K562 (cell line): ENCODE data around the gene KIF26A. TPM values are rescaled to one million over a fixed set of nuclear protein-coding genes. Genes with fewer than 3 reads are reported as not detected.

Experiments
- ATAC-seq: fragments of 200-7000 bp; cut with Tn5 transposase; 3 replicates; pipeline ENCODE4 v1.9.1; 2020; ENCODE audit warnings: moderate library complexity
- BruUV-seq: library from RNA; stranded (reverse); fragments of 400-500 nt; replicated peaks from 2 replicates; lab custom pipeline; 2021; lab: Mats Ljungman, UMichigan
- CTCF ChIA-PET: fragments of 300-600 bp; formaldehyde crosslinking; extraction: SDS; loops from one replicate; lab custom pipeline; 2021; ENCODE audit warnings: low intra/inter-chr PET ratio; lab: Yijun Ruan, JAX
- POLR2A ChIA-PET: fragments of 300-600, 350-650 bp; sonication (Branson Sonifier 250); formaldehyde crosslinking; extraction: SDS; loops from one replicate; lab custom pipeline; 2021; ENCODE audit warnings: antibody characterized with exemption, inconsistent platforms; lab: Yijun Ruan, JAX
- DNase-seq, 4 experiments: peaks; one replicate each; pipeline versions ENCODE4 v3.0.0 to v3.0.0-alpha.2; 2011 to 2018; ENCODE audit warnings: low spot score in 3 of 4, mixed read lengths in 3 of 4; ENCODE audit errors: extremely low read depth in 1 of 4
- FAIRE-seq: peaks from 2 replicates; lab custom pipeline; 2011; peaks lifted over from hg19 to GRCh38; lab: Jason Lieb, UNC
- H2AFZ ChIP-seq: 2 replicates; pipeline ENCODE4 v1.6.0; 2011; ENCODE audit warnings: low read depth, low read length, control low read depth, inconsistent platforms
- H3K27ac ChIP-seq: fragments of 200-600 bp; 3 replicates; pipeline ENCODE4 v1.8.0; 2011; ENCODE audit warnings: low read depth, mild to moderate bottlenecking, control low read depth, inconsistent platforms, low read length, moderate library complexity, mixed read lengths; ENCODE audit errors: extremely low read depth
- H3K27me3 ChIP-seq, 2 experiments: fragments of 300-600 bp in 1 of 2; 2 replicates in 1 of 2; 3 replicates in 1 of 2; pipeline versions ENCODE4 v1.6.0 to v1.8.0; 2011; ENCODE audit warnings: inconsistent platforms in 2 of 2, low read length in 2 of 2, mild to moderate bottlenecking in 1 of 2, mixed read lengths in 1 of 2, moderate library complexity in 1 of 2; ENCODE audit not compliant: control insufficient read depth in 2 of 2, insufficient read depth in 2 of 2
- H3K36me3 ChIP-seq: fragments of 300-600 bp; 3 replicates; pipeline ENCODE4 v1.8.0; 2011; ENCODE audit warnings: mild to moderate bottlenecking, low read length, inconsistent platforms; ENCODE audit not compliant: control insufficient read depth, insufficient read depth
- H3K4me1 ChIP-seq, 2 experiments: fragments of 200-600 bp in 1 of 2; replicated peaks in 1 of 2; 2 replicates in 1 of 2; 3 replicates in 1 of 2; pipeline versions ENCODE4 v1.5.1 to v1.8.0; 2011; ENCODE audit warnings: inconsistent platforms in 2 of 2, low read length in 2 of 2, mild to moderate bottlenecking in 1 of 2, mixed read lengths in 1 of 2, moderate library complexity in 1 of 2; ENCODE audit not compliant: control insufficient read depth in 2 of 2, insufficient read depth in 2 of 2
- H3K4me2 ChIP-seq: 2 replicates; pipeline ENCODE4 v1.6.1; 2011; ENCODE audit warnings: low read length, control low read depth, inconsistent platforms, mixed read lengths; ENCODE audit not compliant: insufficient read depth
- H3K4me3 ChIP-seq: fragments of 200-600 bp; sonication (generic), shearing (Covaris generic); 2 replicates; pipeline ENCODE4 v1.5.1; 2016; ENCODE audit warnings: control low read depth, inconsistent platforms
- H3K79me2 ChIP-seq: fragments of 200-600 bp; 3 replicates; pipeline ENCODE4 v1.8.0; 2011; ENCODE audit warnings: low read length, inconsistent platforms; ENCODE audit not compliant: control insufficient read depth, insufficient read depth
- H3K9ac ChIP-seq, 2 experiments: 2 replicates each; pipeline versions ENCODE4 v1.6.0 to v1.6.1; 2011; ENCODE audit warnings: low read depth in 2 of 2, low read length in 2 of 2, control low read depth in 1 of 2, inconsistent platforms in 1 of 2, mild to moderate bottlenecking in 1 of 2, mixed read lengths in 1 of 2; ENCODE audit not compliant: insufficient read depth in 1 of 2
- H3K9me1 ChIP-seq: one replicate; pipeline ENCODE4 v1.6.0; 2011; ENCODE audit warnings: inconsistent platforms, mild to moderate bottlenecking, low read length, moderate library complexity; ENCODE audit not compliant: control insufficient read depth, insufficient read depth
- H3K9me3 ChIP-seq: replicated peaks from 2 replicates; pipeline ENCODE4 v1.5.1; 2011; ENCODE audit warnings: low read depth, low read length, inconsistent platforms; ENCODE audit not compliant: control insufficient read depth, insufficient read depth
- H4K20me1 ChIP-seq: replicated peaks from 2 replicates; pipeline ENCODE4 v1.6.1; 2011; ENCODE audit warnings: low read length, inconsistent platforms, mixed read lengths; ENCODE audit not compliant: control insufficient read depth, insufficient read depth
- BRD9 ChIP-seq: fragments of 450-650 bp; IDR thresholded peaks from 2 replicates; pipeline ENCODE4 v1.6.1; 2018; ENCODE audit warnings: low read depth; ENCODE audit not compliant: partially characterized antibody
- CLOCK ChIP-seq: fragments of 250-450 bp; sonication (Bioruptor Pico); IDR thresholded peaks from 2 replicates; pipeline ENCODE4 v1.4.0; 2020; ENCODE audit warnings: mild to moderate bottlenecking, moderate library complexity, borderline replicate concordance
- DEAF1 ChIP-seq: fragments of 450-650 bp; formaldehyde crosslinking; IDR thresholded peaks from 2 replicates; pipeline ENCODE4 v1.4.0; 2020; ENCODE audit warnings: mild to moderate bottlenecking, moderate library complexity
- HNRNPL ChIP-seq: fragments of 200-400 bp; formaldehyde crosslinking; IDR thresholded peaks from 2 replicates; pipeline ENCODE4 v1.6.1; 2017; ENCODE audit warnings: low read depth, mild to moderate bottlenecking, low read length
- ID3 ChIP-seq, 2 experiments: fragments of 250-450 bp in 1 of 2; fragments of 450-650 bp in 1 of 2; sonication (Bioruptor Pico) in 1 of 2; IDR thresholded peaks; 2 replicates each; pipeline versions ENCODE4 v1.6.1 to v1.8.0; 2016 to 2021; ENCODE audit warnings: mild to moderate bottlenecking in 2 of 2, moderate library complexity in 2 of 2, missing compliant biosample characterization in 1 of 2, missing genetic modification characterization in 1 of 2
- IRF2 ChIP-seq: sonication (generic); formaldehyde crosslinking; IDR thresholded peaks from 2 replicates; pipeline ENCODE4 v1.8.1; 2022; ENCODE audit warnings: mild to moderate bottlenecking, missing genetic modification reagents
- MLLT1 ChIP-seq, 2 experiments: fragments of 450-650 bp; IDR thresholded peaks; 2 replicates each; pipeline ENCODE4 v1.6.1; 2016
- PPARD ChIP-seq: fragments of 250-450 bp; sonication (Bioruptor Pico); IDR thresholded peaks from 2 replicates; pipeline ENCODE4 v1.8.0; 2022; ENCODE audit warnings: inconsistent platforms, mild to moderate bottlenecking, moderate library complexity
- RBFOX2 ChIP-seq: fragments of 200-400 bp; formaldehyde crosslinking; IDR thresholded peaks from 2 replicates; pipeline ENCODE4 v1.6.1; 2017; ENCODE audit warnings: low read depth, mild to moderate bottlenecking, low read length, moderate library complexity
- SRSF9 ChIP-seq: fragments of 200-400 bp; formaldehyde crosslinking; IDR thresholded peaks from 2 replicates; pipeline ENCODE4 v1.6.1; 2017; ENCODE audit warnings: low read depth, low read length, borderline replicate concordance
- STAT5B ChIP-seq: fragments of 250-450 bp; sonication (Bioruptor Pico); IDR thresholded peaks from 2 replicates; pipeline ENCODE4 v1.8.0; 2021; ENCODE audit warnings: mild to moderate bottlenecking, inconsistent platforms
- ZNF239 ChIP-seq: fragments of 250-450 bp; sonication (Bioruptor Pico); IDR thresholded peaks from 2 replicates; pipeline ENCODE4 v1.4.0; 2020; ENCODE audit warnings: mild to moderate bottlenecking
- ZNF263 ChIP-seq: sonication (generic); formaldehyde crosslinking; IDR thresholded peaks from 2 replicates; pipeline ENCODE4 v1.8.0; 2022; ENCODE audit warnings: mild to moderate bottlenecking, missing genetic modification reagents, borderline replicate concordance
- WGBS: fragments of 100-300 bp; shearing (Covaris generic); methylation state at CpG from one replicate; pipeline ENCODE4 v1.1.6; 2016; ENCODE audit warnings: low coverage, mixed read lengths; ENCODE audit not compliant: insufficient coverage; ENCODE audit errors: missing lambda C conversion rate; 5-methylcytosine and 5-hydroxymethylcytosine counted together
- in situ Hi-C: fragments of 300-500 bp; cut with MboI; formaldehyde crosslinking; loops from 4 replicates; pipeline ENCODE4 v1.15.0; 2018; ENCODE audit warnings: inconsistent platforms, mixed read lengths
- intact Hi-C: fragments of 100-400 bp; cut with micrococcal nuclease; formaldehyde crosslinking; loops from 2 replicates; pipeline ENCODE4 v1.14.2; 2022
- polyA plus RNA-seq, 8 experiments: library from polyadenylated mRNA; depleted of rRNA in 4 of 8; stranded (reverse) in 5 of 8; unstranded in 3 of 8; fragments of >200 nt; fragmentation: Nextera tagmentation in 2 of 8; fragmentation: Illumina TruSeq in 1 of 8; extraction: Ambion mirVana in 2 of 8; extraction: Trizol in 1 of 8; gene quantifications; 2 replicates each; pipeline versions ENCODE4 v1.2.1 to v1.2.3, GENCODE V29; 2011 to 2014; ENCODE audit warnings: inconsistent platforms in 1 of 8, missing spikeins in 1 of 8
- total RNA-seq, 7 experiments: library from RNA; depleted of rRNA in 6 of 7; stranded (reverse); fragments of >200 nt in 6 of 7; fragmentation: Illumina TruSeq in 2 of 7; extraction: Trizol in 2 of 7; gene quantifications; 2 replicates each; pipeline versions ENCODE4 v1.2.1 to v1.2.3, GENCODE V29; 2011 to 2021; ENCODE audit warnings: low replicate concordance in 1 of 7

The KIF26A gene
- total and polyA plus RNA-seq, 9 of the 15 experiments (the other 6 are each of a cell fraction or from before 2014, with no cell fraction given), result 0.04 TPM; not detected in 8

- no peak for TF ChIP-seq STAT5B (CRISPR knock-in tag)
Measured at GRCh38 chr14:104116756-104117340, 21.5 kb upstream of the KIF26A start (continued).

GRCh38 chr14:104117341-104118005, 20.9 kb upstream of the KIF26A start:
- in situ Hi-C loops (no loop called here), intact Hi-C loops (no loop called here)
- CTCF ChIA-PET, result no interaction called here
- H3K9ac ChIP-seq, result no peak overlapping the region
- H2AFZ ChIP-seq, result no peak overlapping the region
- FAIRE-seq, result no peak
- POLR2A ChIA-PET, result no interaction called here
- H3K4me3 ChIP-seq, result no peak overlapping the region
- H3K9me3 ChIP-seq, result no peaks in the 10 kb centered on the region
- no peak overlapping the region for H3K27ac ChIP-seq
- no peaks in the 10 kb centered on the region for H3K27me3 ChIP-seq
- BruUV-seq, result no TSS peak
- DNase-seq, result no peak
- ATAC-seq, result no peak
- no peaks in the 10 kb centered on the region for H3K36me3 ChIP-seq
- no peaks in the 10 kb centered on the region for H3K9me1 ChIP-seq
- no peaks in the 10 kb centered on the region for H3K79me2 ChIP-seq
- 40% methylated on average over 23 of the region's 71 CpGs for WGBS
- H3K4me1 ChIP-seq, result no peaks in the 10 kb centered on the region; a peak in 1 of 5 replicates
- H3K4me2 ChIP-seq, result no peak overlapping the region
- no peaks in the 10 kb centered on the region for H4K20me1 ChIP-seq
- no peak for TF ChIP-seq SRSF9
- TF ChIP-seq ID3 (CRISPR knock-in tag; IDR thresholded peaks at IDR 0.05), result no peak
- no peak for TF ChIP-seq ID3 (tag; IDR thresholded peaks at IDR 0.05)
- no peak for TF ChIP-seq DEAF1
- TF ChIP-seq BRD9, result no peak
- no peak for TF ChIP-seq MLLT1 (IDR thresholded peaks at IDR 0.05)
- TF ChIP-seq PPARD (CRISPR knock-in tag), result no peak
- TF ChIP-seq IRF2 (CRISPR knock-in tag), result no peak
- no peak for TF ChIP-seq ZNF263 (CRISPR knock-in tag)
- no peak for TF ChIP-seq HNRNPL
- no peak for TF ChIP-seq ZNF239 (CRISPR knock-in tag)
- no peak for TF ChIP-seq CLOCK (CRISPR knock-in tag)
- no peak for TF ChIP-seq RBFOX2
